Measurements from ENCODE around the gene GTF2I.

DNA sequence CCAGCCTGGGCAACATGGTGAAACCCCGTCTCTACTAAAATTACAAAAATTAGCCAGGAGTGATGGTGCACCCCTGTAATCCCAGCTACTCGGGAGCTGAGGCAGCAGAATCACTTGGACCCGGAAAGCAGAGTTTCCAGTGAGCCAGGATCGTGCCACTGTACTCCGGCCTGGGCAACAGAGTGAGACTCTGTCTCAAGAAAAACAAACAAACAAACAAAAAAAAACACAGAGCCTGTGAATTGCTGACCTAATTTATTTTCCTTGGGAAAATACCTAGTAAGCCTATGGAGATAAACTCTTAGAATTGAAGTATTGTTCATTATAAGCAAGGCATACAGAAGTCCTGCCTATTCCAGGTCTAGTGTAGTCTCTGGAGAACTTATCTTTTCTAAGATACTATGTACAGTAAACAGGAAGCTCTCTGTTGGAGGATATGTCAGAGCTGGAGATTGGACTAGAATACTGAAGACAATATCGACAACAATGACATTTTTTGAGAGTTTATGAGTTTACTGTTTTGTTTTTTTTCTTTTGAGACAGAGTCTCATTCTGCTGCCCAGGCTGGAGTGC is 14.9 kb downstream of the GTF2I start:
- no peak for TF ChIP-seq POLR2AphosphoS5 (IDR thresholded peaks at IDR 0.05; ENCODE audit: insufficient read depth in 1 of 2, low read depth in 1 of 2)
- TF ChIP-seq, protein P1, sequence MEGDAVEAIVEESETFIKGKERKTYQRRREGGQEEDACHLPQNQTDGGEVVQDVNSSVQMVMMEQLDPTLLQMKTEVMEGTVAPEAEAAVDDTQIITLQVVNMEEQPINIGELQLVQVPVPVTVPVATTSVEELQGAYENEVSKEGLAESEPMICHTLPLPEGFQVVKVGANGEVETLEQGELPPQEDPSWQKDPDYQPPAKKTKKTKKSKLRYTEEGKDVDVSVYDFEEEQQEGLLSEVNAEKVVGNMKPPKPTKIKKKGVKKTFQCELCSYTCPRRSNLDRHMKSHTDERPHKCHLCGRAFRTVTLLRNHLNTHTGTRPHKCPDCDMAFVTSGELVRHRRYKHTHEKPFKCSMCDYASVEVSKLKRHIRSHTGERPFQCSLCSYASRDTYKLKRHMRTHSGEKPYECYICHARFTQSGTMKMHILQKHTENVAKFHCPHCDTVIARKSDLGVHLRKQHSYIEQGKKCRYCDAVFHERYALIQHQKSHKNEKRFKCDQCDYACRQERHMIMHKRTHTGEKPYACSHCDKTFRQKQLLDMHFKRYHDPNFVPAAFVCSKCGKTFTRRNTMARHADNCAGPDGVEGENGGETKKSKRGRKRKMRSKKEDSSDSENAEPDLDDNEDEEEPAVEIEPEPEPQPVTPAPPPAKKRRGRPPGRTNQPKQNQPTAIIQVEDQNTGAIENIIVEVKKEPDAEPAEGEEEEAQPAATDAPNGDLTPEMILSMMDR (IDR thresholded peaks at IDR 0.05): no peak

Measured in vagina (tissue), 2 donors.